CD14-positive monocyte (primary cell): ENCODE data around the gene EIF1B. TPM values are rescaled to one million over a fixed set of nuclear protein-coding genes. Genes with fewer than 3 reads are reported as not detected.

Source experiments
- DNase-seq, 3 donors: peaks; one replicate each; pipeline ENCODE4 v3.0.0-alpha.2; 2011 to 2022
- H2AFZ ChIP-seq: 2 replicates; pipeline ENCODE4 v1.6.0; 2012; ENCODE audit warnings: mild to moderate bottlenecking, low read depth, low read length, inconsistent platforms; ENCODE audit not compliant: insufficient read depth, poor library complexity, severe bottlenecking
- H3K27ac ChIP-seq, 2 donors: 1 replicate in 1 of 2; 2 replicates in 1 of 2; pipeline ENCODE4 v1.5.1; 2012 to 2013; ENCODE audit warnings: low read length in 2 of 2, control low read depth in 1 of 2, inconsistent platforms in 1 of 2, low read depth in 1 of 2, mild to moderate bottlenecking in 1 of 2
- H3K27me3 ChIP-seq, 2 donors: one replicate each; pipeline versions ENCODE4 v1.6.0 to v1.6.1; 2011 to 2013; ENCODE audit warnings: low read length in 2 of 2; ENCODE audit not compliant: control insufficient read depth in 2 of 2, insufficient read depth in 2 of 2
- H3K36me3 ChIP-seq, 2 donors: replicated peaks in 1 of 2; 1 replicate in 1 of 2; 2 replicates in 1 of 2; pipeline versions ENCODE4 v1.5.1 to v1.6.1; 2012 to 2013; ENCODE audit warnings: low read length in 2 of 2, control low read depth in 1 of 2, inconsistent platforms in 1 of 2, mild to moderate bottlenecking in 1 of 2; ENCODE audit not compliant: insufficient read depth in 2 of 2, control insufficient read depth in 1 of 2
- H3K4me1 ChIP-seq, 2 donors: 1 replicate in 1 of 2; 2 replicates in 1 of 2; pipeline versions ENCODE4 v1.5.1 to v1.6.1; 2012 to 2013; ENCODE audit warnings: low read length in 2 of 2, control low read depth in 1 of 2, inconsistent platforms in 1 of 2, mild to moderate bottlenecking in 1 of 2, moderate library complexity in 1 of 2; ENCODE audit not compliant: insufficient read depth in 2 of 2, control insufficient read depth in 1 of 2
- H3K4me2 ChIP-seq: replicated peaks from 2 replicates; pipeline ENCODE3; 2012; ENCODE audit warnings: low read length, moderate library complexity, mild to moderate bottlenecking; ENCODE audit not compliant: poor library complexity, severe bottlenecking; ENCODE audit errors: extremely low read depth
- H3K4me3 ChIP-seq, 3 experiments: fragments of 200-600 bp in 1 of 3; sonication (generic) in 1 of 3; replicated peaks in 1 of 3; 1 replicate in 2 of 3; 2 replicates in 1 of 3; pipeline ENCODE4 v1.5.1; 2011 to 2013; ENCODE audit warnings: low read length in 3 of 3, mild to moderate bottlenecking in 3 of 3, control low read depth in 2 of 3, low read depth in 2 of 3, inconsistent platforms in 1 of 3, moderate library complexity in 1 of 3
- H3K79me2 ChIP-seq: 2 replicates; pipeline ENCODE4 v1.6.0; 2012; ENCODE audit warnings: mild to moderate bottlenecking, control low read depth, inconsistent platforms, low read length, moderate library complexity; ENCODE audit not compliant: insufficient read depth
- H3K9ac ChIP-seq: 2 replicates; pipeline ENCODE4 v1.6.0; 2017; ENCODE audit warnings: low read length, mild to moderate bottlenecking; ENCODE audit not compliant: insufficient read depth, poor library complexity, severe bottlenecking
- H3K9me3 ChIP-seq, 2 donors: replicated peaks in 1 of 2; 1 replicate in 1 of 2; 2 replicates in 1 of 2; pipeline versions ENCODE4 v1.5.1 to v1.6.1; 2012 to 2013; ENCODE audit warnings: low read length in 2 of 2, control low read depth in 1 of 2; ENCODE audit not compliant: control insufficient read depth in 1 of 2, insufficient read depth in 1 of 2
- H4K20me1 ChIP-seq: 2 replicates; pipeline ENCODE4 v1.6.0; 2012; ENCODE audit warnings: mild to moderate bottlenecking, low read length, control low read depth, moderate library complexity; ENCODE audit not compliant: insufficient read depth
- H3K27ac Mint-ChIP-seq, 7 donors: one replicate each; pipeline ENCODE4 v1.8.0; 2020; ENCODE audit warnings: mild to moderate bottlenecking in 7 of 7, mixed read lengths in 7 of 7, moderate library complexity in 6 of 7, inconsistent platforms in 2 of 7
- H3K27me3 Mint-ChIP-seq, 3 donors: one replicate each; pipeline ENCODE4 v1.8.0; 2021 to 2022; ENCODE audit warnings: low read depth in 3 of 3, mild to moderate bottlenecking in 3 of 3, mixed read lengths in 3 of 3, moderate library complexity in 3 of 3, inconsistent platforms in 1 of 3
- H3K36me3 Mint-ChIP-seq, 2 donors: one replicate each; pipeline ENCODE4 v1.8.0; 2020; ENCODE audit warnings: mixed read lengths in 2 of 2, inconsistent platforms in 1 of 2, mild to moderate bottlenecking in 1 of 2
- H3K4me1 Mint-ChIP-seq: one replicate; pipeline ENCODE4 v1.8.0; 2020; ENCODE audit warnings: mild to moderate bottlenecking, mixed read lengths
- H3K4me3 Mint-ChIP-seq, 2 donors: one replicate each; pipeline ENCODE4 v1.8.0; 2020; ENCODE audit warnings: mild to moderate bottlenecking in 2 of 2, mixed read lengths in 2 of 2, moderate library complexity in 1 of 2
- H3K9me3 Mint-ChIP-seq, 7 donors: one replicate each; pipeline ENCODE4 v1.8.0; 2020 to 2022; ENCODE audit warnings: mixed read lengths in 7 of 7, mild to moderate bottlenecking in 6 of 7, moderate library complexity in 6 of 7, inconsistent platforms in 2 of 7
- CTCF ChIP-seq: fragments of 200-600 bp; IDR thresholded peaks from one replicate; pipeline ENCODE4 v1.8.0; 2022; ENCODE audit warnings: antibody characterized with exemption, mild to moderate bottlenecking
- WGBS: methylation state at CpG from one replicate; pipeline ENCODE4 v1.1.5; 2013; ENCODE audit warnings: missing lambda C conversion rate; ENCODE audit not compliant: insufficient coverage; 5-methylcytosine and 5-hydroxymethylcytosine counted together
- intact Hi-C, 2 donors: fragments of 100-400 bp; cut with micrococcal nuclease; formaldehyde crosslinking; loops; one replicate each; pipeline versions ENCODE4 v1.15.0 to v1.15.1; 2023
- polyA plus RNA-seq, 3 donors: library from polyadenylated mRNA; depleted of rRNA in 1 of 3; unstranded in 2 of 3; stranded (reverse) in 1 of 3; fragments of 300-500 nt in 2 of 3; fragments of >200 nt in 1 of 3; fragmentation: Illumina TruSeq in 2 of 3; gene quantifications; 1 replicate in 2 of 3; 2 replicates in 1 of 3; pipeline ENCODE4 v1.2.3, GENCODE V29; 2012 to 2021

The EIF1B gene
- polyA plus RNA-seq, 3 donors = 51.8 to 95.4 (median 70.8) TPM

GRCh38 chr3:40299130-40299720, 10.3 kb upstream of the EIF1B start:
- Histone ChIP-seq H3K9me3 (no peaks in the 10 kb centered on the region), H4K20me1 (no peaks in the 10 kb centered on the region), H2AFZ (no peak overlapping the region), H3K4me3 (peak overlapping the region in 1 of 3 experiments; percentile 37), H3K9ac (no peak overlapping the region), H3K27ac (peak overlapping the region in 1 of 2 donors; percentile 58), H3K36me3 (no peaks in the 10 kb centered on the region), H3K4me2 (peak overlapping the region; percentile 37), H3K4me1 (peaks cover 35 to 44% of the 10 kb centered on the region in 2 donors), H3K79me2 (no peaks in the 10 kb centered on the region), H3K27me3 (no peaks in the 10 kb centered on the region)
- Mint-ChIP-seq H3K4me3 (peak overlapping the region in 1 of 2 donors; percentile 46), H3K27ac (peak overlapping the region; percentile 87 to 97 (median 91)), H3K27me3 (peaks cover 0 to 1% (median 0%) of the 10 kb centered on the region in 3 donors), H3K9me3 (peaks cover 0 to 3% (median 0%) of the 10 kb centered on the region in 7 donors), H3K4me1 (peaks cover 45% of the 10 kb centered on the region), H3K36me3 (peaks cover 0 to 3% of the 10 kb centered on the region in 2 donors)
- intact Hi-C loops = no loop called here
- 81% methylated on average over 1 of the region's 5 CpGs for WGBS
- TF ChIP-seq CTCF = no peak
- no peak for DNase-seq

GRCh38 chr3:40299721-40300335, 9.7 kb upstream of the EIF1B start:
- peaks cover 45% of the 10 kb centered on the region for H3K4me1 Mint-ChIP-seq
- DNase-seq = peak; percentile 90 to 99 (median 93)
- peak overlapping the region in 1 of 3 experiments; percentile 37 for H3K4me3 ChIP-seq
- no peaks in the 10 kb centered on the region for H3K79me2 ChIP-seq
- no peak overlapping the region for H3K9ac ChIP-seq
- H3K4me2 ChIP-seq = peak overlapping the region; percentile 37
- 50% methylated on average over 1 of the region's 3 CpGs for WGBS
- H3K27ac ChIP-seq = peak overlapping the region in 1 of 2 donors; percentile 58
- peaks cover 35 to 44% of the 10 kb centered on the region in 2 donors for H3K4me1 ChIP-seq
- peaks cover 0 to 3% (median 0%) of the 10 kb centered on the region in 7 donors for H3K9me3 Mint-ChIP-seq
- H3K36me3 Mint-ChIP-seq = peaks cover 0 to 1% of the 10 kb centered on the region in 2 donors
- H3K27me3 ChIP-seq = no peaks in the 10 kb centered on the region
- H4K20me1 ChIP-seq = no peaks in the 10 kb centered on the region
- no peaks in the 10 kb centered on the region for H3K36me3 ChIP-seq
- peak overlapping the region; percentile 87 to 97 (median 91) for H3K27ac Mint-ChIP-seq
- no peaks in the 10 kb centered on the region for H3K9me3 ChIP-seq
- peaks cover 0 to 1% (median 0%) of the 10 kb centered on the region in 3 donors for H3K27me3 Mint-ChIP-seq
- peak overlapping the region; percentile 14 to 46 for H3K4me3 Mint-ChIP-seq
- intact Hi-C loops = loop anchor here in 1 of 2 donors (2.0 kb wide), 1 partner anchor 69 kb away; no protein-coding TSS in a partner anchor
- no peak for TF ChIP-seq CTCF
- H2AFZ ChIP-seq = no peak overlapping the region
